Measurements from ENCODE around the gene REC8.
A peak's percentile ranks its signal among the peaks of the same experiment; 100 is the strongest.

REC8 gene

DNA sequence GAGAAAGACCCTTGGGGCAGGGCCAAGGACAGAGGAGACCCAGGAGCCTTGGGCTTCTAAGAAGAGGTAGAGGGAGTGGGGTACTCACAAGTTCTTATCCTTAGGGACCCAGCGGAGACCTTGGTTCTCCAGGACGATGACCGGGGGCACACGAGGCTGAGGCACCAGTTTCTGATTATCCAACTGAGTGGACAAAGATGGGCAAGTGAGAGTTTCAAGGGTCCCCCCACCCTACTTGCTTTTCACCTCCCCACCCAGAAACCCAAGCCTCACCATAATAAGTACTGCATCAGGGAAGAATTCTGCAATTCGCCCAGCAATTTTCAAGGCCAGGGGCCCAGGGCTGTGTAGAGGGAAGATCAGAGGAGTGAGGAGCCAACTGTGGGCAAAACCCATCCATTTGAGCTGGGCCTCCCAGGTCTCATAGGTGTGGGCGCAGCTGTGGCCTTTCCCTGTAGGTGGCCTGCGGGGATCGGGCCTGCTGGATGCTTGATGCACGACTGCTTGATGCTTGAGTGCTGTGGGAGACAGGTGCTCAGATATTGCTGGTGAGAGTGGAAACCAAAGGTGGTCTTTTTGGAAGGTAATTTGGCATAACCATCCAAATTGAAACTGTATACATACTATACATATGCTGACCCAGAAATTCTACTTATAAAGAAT lies 32.5 kb upstream of the REC8 start:
- DNase-seq (ENCODE audit: low read depth): no peak
- no peak overlapping the region for H3K4me3 ChIP-seq (ENCODE audit: low read length)
- TF ChIP-seq, protein P1, sequence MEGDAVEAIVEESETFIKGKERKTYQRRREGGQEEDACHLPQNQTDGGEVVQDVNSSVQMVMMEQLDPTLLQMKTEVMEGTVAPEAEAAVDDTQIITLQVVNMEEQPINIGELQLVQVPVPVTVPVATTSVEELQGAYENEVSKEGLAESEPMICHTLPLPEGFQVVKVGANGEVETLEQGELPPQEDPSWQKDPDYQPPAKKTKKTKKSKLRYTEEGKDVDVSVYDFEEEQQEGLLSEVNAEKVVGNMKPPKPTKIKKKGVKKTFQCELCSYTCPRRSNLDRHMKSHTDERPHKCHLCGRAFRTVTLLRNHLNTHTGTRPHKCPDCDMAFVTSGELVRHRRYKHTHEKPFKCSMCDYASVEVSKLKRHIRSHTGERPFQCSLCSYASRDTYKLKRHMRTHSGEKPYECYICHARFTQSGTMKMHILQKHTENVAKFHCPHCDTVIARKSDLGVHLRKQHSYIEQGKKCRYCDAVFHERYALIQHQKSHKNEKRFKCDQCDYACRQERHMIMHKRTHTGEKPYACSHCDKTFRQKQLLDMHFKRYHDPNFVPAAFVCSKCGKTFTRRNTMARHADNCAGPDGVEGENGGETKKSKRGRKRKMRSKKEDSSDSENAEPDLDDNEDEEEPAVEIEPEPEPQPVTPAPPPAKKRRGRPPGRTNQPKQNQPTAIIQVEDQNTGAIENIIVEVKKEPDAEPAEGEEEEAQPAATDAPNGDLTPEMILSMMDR (conservative IDR thresholded peaks at IDR 0.05; ENCODE audit: low read length): no peak

DNA sequence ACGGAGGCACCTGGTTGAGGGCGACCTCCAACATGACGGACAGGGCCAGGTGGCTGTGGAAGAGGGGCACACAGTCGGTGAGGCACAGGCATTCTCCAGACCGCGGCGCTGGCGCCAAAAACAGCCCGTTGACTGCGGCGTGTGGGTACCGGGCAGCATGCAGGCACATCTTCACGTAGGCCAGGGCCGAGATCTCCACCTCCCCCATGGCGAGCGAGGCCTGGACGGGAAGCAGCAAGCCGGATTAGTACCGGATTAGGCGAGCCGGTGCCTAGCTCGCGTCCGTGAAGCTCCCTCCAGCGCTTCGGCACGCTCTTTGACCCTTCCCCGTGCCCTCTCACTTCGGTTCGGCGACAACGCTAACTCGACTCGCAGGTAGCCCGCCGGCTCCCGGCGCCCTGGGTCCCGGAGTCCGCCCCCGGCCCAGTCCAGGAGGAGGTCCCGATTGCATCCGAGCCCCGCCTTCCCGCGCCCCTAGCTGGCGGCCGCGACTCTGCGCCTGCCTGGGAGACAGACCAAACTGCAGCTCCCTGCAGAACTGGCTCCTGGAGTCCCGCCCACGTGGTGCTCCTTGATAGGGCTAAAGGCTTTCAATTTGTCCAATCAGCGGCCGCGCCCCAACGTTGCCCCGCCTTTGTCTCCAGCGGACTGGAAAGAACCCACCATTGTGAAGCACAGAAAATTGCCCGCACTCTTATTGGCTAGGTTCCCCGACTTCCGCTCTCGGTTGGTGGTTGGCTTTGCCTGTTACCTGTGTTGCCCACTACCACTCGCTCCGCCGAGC lies 30.6 kb upstream of the REC8 start, which contains the start of gene EMC9:
EMC9 (minus strand) TSS at position 495 of the 784 bp plus-strand sequence; CDS start at position 208, 287 bp downstream.
- TF ChIP-seq, protein P1 (conservative IDR thresholded peaks at IDR 0.05; ENCODE audit: low read length): peak; percentile 32
- peak within 1 kb of the TSS; percentile 93 for H3K4me3 ChIP-seq (ENCODE audit: low read length)
- peak; percentile 98 for DNase-seq (ENCODE audit: low read depth)

DNA sequence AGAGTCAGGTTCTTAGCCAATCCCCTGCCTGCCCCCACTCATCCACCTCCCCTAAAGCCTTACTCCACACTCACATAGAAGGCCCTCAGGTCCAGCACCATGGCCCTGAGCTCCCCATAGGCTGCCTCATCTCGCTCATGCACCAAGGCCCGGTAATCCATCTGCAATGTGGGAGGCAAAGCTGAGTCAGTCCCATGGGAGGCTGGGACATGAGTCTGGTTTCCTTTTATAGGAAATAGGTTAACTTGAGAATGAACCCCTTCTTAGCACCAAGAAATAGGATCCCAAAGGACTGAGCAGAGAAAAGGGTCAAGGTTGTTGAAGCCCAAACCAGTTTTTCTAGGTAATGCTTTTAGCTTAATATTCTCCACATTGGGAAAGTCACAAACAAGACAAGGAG lies 28.4 kb upstream of the REC8 start:
- TF ChIP-seq, protein P1 (conservative IDR thresholded peaks at IDR 0.05; ENCODE audit: low read length): no peak
- no peak overlapping the region for H3K4me3 ChIP-seq (ENCODE audit: low read length)
- peak; percentile 36 for DNase-seq (ENCODE audit: low read depth)

DNA sequence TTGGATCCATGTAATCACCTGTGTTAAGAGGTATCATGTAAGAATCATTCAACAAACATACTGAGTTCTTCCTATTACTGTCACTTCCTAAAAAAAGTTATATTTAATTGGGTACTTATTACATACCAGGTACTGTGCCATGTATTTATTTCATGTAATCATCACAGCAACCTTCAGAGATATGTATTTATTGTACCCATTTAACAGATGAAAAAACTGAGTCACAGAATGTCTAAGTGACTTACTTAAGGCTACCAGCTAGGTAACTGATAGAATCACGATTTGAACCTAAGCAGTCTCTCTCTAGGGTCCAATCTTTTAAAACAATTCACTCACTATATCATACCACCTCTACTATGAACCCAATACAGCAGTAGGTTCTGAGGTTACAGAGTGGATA lies 27.4 kb upstream of the REC8 start:
- TF ChIP-seq, protein P1 (conservative IDR thresholded peaks at IDR 0.05; ENCODE audit: low read length): no peak
- no peak overlapping the region for H3K4me3 ChIP-seq (ENCODE audit: low read length)
- DNase-seq (ENCODE audit: low read depth): no peak

DNA sequence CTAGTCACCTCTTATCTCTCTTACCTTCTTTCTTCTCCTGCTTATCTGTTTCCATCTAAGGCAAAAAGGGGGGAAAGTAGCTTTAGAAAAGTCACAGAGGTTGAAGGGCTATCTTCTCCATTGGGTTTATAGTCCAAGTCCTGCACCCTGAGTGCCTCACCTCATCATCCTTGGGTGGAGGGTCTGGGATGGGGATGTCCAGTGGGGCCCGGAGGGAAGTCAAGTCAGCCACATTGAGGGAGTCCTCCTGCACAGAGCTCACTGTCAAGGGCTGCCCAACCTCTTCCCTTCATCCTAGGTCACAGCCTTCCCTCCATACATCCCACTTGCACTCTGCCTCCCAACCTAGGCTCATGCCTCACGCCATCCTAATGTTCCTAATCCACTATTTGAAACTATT lies 26.7 kb upstream of the REC8 start:
- no peak for DNase-seq (ENCODE audit: low read depth)
- peak overlapping the region; percentile 97 for H3K4me3 ChIP-seq (ENCODE audit: low read length)
- TF ChIP-seq, protein P1 (conservative IDR thresholded peaks at IDR 0.05; ENCODE audit: low read length): no peak

DNA sequence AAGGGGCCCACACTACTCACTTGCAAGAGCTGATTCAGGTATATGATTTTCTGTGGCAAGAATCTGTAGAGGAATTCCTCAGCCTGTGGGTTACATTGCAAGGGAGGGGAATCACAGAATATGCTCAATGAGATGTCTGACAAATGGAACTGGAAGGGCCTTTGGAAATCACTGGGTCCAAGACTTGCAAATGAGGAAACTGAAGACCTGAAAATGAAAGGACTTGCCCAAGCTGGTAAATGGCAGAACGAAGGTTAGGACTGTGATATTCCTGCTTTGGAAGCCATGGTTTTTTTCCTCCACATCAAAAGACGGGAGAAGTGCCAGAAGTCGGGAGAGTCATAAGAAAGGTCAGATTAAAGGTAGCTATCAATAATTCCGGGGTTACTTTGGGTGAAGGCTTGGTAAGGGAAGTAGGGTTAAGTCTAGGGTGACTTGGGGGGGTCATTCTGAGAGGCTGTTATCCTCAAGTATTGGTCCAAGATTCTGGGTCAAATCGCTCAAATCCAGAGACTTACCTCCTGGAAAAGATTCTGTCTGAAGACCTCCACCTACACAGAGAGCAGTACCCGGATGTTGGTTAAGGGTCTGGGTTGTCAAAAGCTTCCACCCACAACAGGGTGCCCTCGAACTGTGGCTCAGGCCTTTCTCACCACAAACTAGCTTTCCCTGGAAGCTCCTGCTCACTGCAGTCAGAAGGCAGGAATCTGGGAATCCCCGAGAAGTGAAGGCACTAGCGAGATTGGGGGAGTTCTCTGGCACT lies 26.0 kb upstream of the REC8 start:
- peak overlapping the region; percentile 97 for H3K4me3 ChIP-seq (ENCODE audit: low read length)
- TF ChIP-seq, protein P1 (conservative IDR thresholded peaks at IDR 0.05; ENCODE audit: low read length): no peak
- peak; percentile 53 for DNase-seq (ENCODE audit: low read depth)

Measured in AG10803 (cell line).